ENCODE results near the gene BCL2.

BCL2 gene

DNA sequence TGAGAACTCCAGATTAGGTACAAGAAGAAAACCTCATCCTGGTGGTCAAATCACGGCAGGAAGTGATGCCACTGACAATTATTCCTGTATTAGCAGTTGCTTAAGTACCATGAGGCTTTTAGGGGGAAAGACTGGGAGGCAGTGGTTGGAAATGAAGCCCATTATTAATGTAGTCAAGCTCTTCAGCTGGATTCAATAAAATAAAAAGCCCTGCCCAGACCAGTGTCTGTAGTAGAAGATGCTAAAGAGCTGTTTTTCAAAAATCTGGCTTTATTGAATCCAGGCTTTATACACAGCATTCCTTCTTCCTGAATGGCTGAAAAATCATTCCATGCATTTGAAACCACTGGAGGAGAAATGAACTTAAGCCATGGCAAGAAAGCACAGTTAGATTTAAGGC, 155.2 kb downstream of the BCL2 start:
- DNase-seq (ENCODE audit: low read depth) = no peak
- TF ChIP-seq CTCF (IDR thresholded peaks at IDR 0.05; ENCODE audit: low read depth, low read length, missing control alignments) = no peak
- no peak overlapping the region for H3K4me3 ChIP-seq (ENCODE audit: low read depth, low read length)

- TF ChIP-seq CTCF (IDR thresholded peaks at IDR 0.05; ENCODE audit: low read depth, low read length, missing control alignments) = peak; percentile 9
- DNase-seq (ENCODE audit: low read depth) = peak; percentile 85
- H3K4me3 ChIP-seq (ENCODE audit: low read depth, low read length) = no peak overlapping the region
Observed at GRCh38 chr18:63162271-63163014, 157.1 kb downstream of the BCL2 start.

GRCh38 chr18:63161761-63162195, 157.8 kb downstream of the BCL2 start:
- DNase-seq (ENCODE audit: low read depth) = peak; percentile 97
- TF ChIP-seq CTCF (IDR thresholded peaks at IDR 0.05; ENCODE audit: low read depth, low read length, missing control alignments) = no peak
- peak overlapping the region; percentile 46 for H3K4me3 ChIP-seq (ENCODE audit: low read depth, low read length)

DNA sequence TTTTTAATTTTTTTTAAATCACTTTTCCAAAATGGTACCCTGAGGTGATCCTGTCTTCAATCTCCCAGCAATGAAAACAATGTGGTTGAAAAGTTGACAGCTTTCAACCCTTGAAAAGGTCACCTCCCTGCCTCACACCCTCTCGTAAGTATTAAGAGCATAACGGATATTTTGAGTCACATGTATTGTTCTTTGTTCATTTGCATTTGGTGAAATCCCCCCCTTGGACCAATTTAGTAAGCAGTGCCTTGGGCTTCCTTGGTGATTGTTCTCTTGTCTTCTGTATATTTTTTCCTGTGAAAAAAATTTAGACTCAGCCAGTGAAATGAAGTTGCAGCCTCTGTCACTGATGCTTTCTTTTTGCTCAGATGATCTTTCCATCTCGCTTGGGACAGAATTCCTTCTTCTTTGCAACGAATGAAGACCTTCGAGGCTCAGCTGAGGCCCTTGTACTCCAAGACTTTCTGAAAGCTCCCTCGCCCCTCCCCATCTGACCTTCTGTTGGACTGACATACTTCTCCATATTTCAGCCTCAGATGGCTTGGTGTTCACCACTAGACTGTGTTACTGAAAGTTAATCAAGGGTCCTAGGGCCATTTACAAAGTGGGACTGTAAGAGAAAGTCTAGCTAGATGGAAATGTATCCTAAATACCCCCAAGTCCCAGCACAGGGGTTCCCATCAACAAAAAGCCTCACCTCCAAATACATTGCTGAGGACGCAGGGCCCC, 158.4 kb downstream of the BCL2 start:
- no peak for TF ChIP-seq CTCF (IDR thresholded peaks at IDR 0.05; ENCODE audit: low read depth, low read length, missing control alignments)
- peak overlapping the region; percentile 46 for H3K4me3 ChIP-seq (ENCODE audit: low read depth, low read length)
- peak; percentile 91 for DNase-seq (ENCODE audit: low read depth)

GRCh38 chr18:63160172-63160995, 159.2 kb downstream of the BCL2 start:
- no peak for TF ChIP-seq CTCF (IDR thresholded peaks at IDR 0.05; ENCODE audit: low read depth, low read length, missing control alignments)
- DNase-seq (ENCODE audit: low read depth) = no peak
- H3K4me3 ChIP-seq (ENCODE audit: low read depth, low read length) = peak overlapping the region; percentile 46

DNA sequence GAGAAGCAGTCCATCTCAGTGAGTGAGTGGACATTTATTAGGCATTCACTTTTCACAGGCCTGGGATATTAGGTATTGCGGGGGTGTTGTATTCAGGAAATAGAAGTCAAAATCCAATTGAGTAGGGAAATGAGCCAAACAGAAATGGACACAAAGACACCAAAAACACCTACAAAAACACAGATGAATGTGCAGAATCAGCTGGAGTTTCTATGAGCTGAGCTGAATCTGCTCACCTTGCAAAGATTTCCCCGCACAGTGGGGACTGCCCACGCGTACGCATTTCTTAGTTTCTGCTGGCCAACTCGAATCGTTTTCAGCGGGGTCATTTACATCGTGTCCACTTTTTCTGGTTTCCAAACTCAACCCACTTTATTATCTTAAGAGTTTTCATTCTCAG, 160.0 kb downstream of the BCL2 start:
- H3K4me3 ChIP-seq (ENCODE audit: low read depth, low read length) = peak overlapping the region; percentile 44; the same call in 1 of the 2 replicates
- TF ChIP-seq CTCF (IDR thresholded peaks at IDR 0.05; ENCODE audit: low read depth, low read length, missing control alignments) = no peak
- DNase-seq (ENCODE audit: low read depth) = no peak

All from GM12864 (cell line).